Amniotic epithelial cell (primary cell): Measurements from ENCODE around the gene IFNAR1.
A peak's percentile ranks its signal among the peaks of the same experiment; 100 is the strongest.
"Not testable (repeated sequence)": the region's sequence is repeated elsewhere in the genome, so short reads cannot be mapped to it uniquely, and the experiment has no call there.

Experiments
- DNase-seq: peaks from one replicate; pipeline ENCODE4 v3.0.0-alpha.2; 2010; ENCODE audit warnings: low read depth

Gene IFNAR1

GRCh38 chr21:33348706-33349105, 23.9 kb downstream of the IFNAR1 start:
- DNase-seq: no peak

DNA sequence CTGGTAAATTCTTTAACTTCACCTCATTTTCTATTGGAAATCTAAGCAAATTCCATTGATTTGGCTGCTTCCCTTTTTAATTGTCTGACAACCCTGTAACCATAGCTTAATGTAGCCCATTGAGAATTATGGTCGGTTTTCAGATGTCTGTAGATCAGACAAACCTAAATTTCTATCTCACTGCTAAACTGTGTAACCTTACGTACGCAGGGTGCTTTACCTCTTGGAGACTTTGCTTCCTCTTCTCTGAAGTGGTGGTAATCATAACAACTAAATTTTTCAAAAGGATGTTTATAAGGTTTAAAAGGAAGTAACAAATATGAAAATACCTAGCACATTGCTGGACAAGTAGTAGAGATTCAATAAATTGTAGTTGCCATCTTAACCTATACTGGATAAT, 25.9 kb downstream of the IFNAR1 start:
- DNase-seq: no peak

GRCh38 chr21:33355355-33355754, 30.6 kb downstream of the IFNAR1 start:
- DNase-seq: no peak

DNA sequence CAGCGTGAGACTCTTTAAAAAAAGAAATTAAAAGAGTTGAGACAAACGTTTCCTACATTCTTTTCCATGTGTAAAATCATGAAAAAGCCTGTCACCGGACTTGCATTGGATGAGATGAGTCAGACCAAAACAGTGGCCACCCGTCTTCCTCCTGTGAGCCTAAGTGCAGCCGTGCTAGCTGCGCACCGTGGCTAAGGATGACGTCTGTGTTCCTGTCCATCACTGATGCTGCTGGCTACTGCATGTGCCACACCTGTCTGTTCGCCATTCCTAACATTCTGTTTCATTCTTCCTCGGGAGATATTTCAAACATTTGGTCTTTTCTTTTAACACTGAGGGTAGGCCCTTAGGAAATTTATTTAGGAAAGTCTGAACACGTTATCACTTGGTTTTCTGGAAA, 31.2 kb downstream of the IFNAR1 start:
- no peak for DNase-seq

GRCh38 chr21:33357177-33357576, 32.4 kb downstream of the IFNAR1 start:
- no peak for DNase-seq

DNA sequence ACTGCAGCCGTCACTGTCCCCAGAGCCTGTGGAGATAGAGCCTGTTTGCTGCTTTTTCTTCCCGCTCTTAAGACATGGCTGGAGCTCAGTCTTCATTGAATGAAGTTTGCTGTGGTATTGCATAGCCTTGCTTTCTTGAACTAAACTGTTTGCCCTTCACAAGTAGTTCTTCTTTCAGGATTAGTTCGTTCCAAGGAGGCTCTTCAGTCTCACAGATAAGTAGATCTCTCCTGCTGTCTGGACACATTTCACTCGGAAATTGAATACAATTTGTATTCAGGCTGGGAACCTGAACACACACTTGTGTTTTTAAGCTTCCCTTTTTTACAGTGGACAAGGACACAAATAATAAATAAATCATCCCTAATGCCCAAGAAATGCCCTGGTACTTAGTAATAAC, 34.7 kb downstream of the IFNAR1 start:
- DNase-seq: no peak

- peak; percentile 54 for DNase-seq
These were observed 35.5 kb downstream of the IFNAR1 start for GRCh38 chr21:33360281-33360680.

- DNase-seq: peak; percentile 58
These were observed 36.3 kb downstream of the IFNAR1 start for GRCh38 chr21:33360881-33361602.

GRCh38 chr21:33362044-33362555, 37.3 kb downstream of the IFNAR1 start:
- DNase-seq: no peak

GRCh38 chr21:33363911-33364609, 39.3 kb downstream of the IFNAR1 start:
- not testable (repeated sequence) for DNase-seq

GRCh38 chr21:33364830-33365229, 40.1 kb downstream of the IFNAR1 start:
- no peak for DNase-seq

- no peak for DNase-seq
These were observed 42.7 kb downstream of the IFNAR1 start for GRCh38 chr21:33367309-33367973.

DNA sequence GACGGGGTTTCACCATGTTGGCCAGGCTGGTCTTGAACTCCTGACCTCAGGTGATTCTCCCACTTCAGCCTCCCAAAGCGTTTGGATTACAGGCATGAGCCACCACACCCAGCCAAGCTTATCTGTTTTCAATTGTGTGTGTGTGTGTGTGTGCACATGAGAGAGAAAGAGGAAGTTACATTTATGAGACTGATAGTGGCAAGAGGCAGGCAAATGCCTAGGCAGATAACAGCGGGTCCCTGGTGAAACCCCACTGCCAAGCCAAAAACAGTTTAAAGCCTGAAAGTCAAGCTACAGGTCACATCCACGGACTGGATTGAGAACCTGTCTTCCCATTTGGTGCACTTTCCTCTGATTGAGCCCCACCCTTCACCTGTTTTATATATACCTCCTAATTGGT, 43.4 kb downstream of the IFNAR1 start:
- no peak for DNase-seq

GRCh38 chr21:33368576-33368975, 43.8 kb downstream of the IFNAR1 start:
- DNase-seq: no peak

GRCh38 chr21:33369586-33369985, 44.8 kb downstream of the IFNAR1 start:
- DNase-seq: no peak

- DNase-seq: no peak
These were observed 45.5 kb downstream of the IFNAR1 start for GRCh38 chr21:33370305-33370704.

DNA sequence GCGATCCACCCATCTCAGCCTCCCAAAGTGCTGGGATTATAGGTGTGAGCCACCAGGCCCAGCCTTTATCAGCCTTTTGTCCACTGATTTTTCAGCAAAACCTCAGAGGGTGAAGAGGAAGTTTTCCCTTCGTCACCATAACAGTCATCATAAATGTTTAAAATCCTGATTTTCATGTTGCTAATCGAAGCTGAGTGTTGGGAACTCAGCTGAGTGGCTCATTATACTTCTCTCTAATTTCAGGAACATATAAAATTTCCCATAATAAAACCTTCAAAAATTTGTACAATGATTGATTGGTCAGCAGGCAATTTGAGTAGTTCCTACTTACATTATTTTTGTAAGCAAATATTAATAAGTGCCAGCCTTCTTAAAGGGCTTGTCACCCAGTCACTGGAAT, 46.6 kb downstream of the IFNAR1 start:
- DNase-seq: no peak

- no peak for DNase-seq
These were observed 47.8 kb downstream of the IFNAR1 start for GRCh38 chr21:33372582-33372981.

- no peak for DNase-seq
These were observed 48.7 kb downstream of the IFNAR1 start for GRCh38 chr21:33373451-33373850.

DNA sequence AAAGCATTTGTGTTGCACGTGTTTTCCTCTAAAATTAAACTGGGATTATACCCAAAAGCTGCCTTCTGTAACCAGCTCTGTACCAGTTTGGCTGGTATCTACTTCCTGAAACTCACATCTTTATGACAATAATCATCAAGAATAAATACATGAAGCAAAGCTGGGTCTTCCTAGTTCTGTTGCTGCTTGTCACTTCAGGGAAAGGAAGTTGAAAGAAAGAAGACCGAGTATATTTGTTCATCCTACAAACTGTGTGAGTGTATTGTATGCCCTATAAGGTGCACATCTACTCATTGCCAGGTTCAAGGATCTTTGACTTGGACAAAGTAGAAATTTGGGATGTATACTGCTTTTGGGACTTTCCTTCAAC, 49.3 kb downstream of the IFNAR1 start:
- DNase-seq: no peak

GRCh38 chr21:33374450-33375096, 49.8 kb downstream of the IFNAR1 start:
- DNase-seq: peak; percentile 56

DNA sequence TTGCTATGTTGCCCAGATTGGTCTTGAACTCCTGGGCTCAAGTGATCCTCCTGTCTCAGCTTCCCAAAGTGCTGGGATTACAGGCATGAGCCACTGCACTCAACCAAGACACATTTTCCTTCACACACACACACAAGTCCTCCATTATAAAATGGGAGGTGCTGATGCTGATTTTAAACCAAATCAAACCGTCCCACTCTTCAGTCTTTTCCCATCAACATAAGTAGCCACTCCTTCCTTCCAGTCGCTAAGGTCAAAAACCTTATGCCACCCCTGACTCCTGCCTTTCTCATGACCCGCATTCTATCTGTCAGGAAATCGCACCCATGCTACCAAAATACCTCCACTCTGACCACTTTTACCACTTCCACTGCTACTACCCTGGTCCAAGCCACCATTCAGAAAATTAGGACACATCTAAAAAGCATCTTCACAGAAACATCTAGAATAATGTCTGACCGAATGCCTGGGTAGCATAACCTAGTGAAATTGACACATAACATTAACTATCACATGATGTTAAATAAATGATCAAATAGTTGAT, 50.4 kb downstream of the IFNAR1 start:
- DNase-seq: no peak
